HCT116 (cell line): Measurements from ENCODE around the gene WIPF3. TPM values are rescaled to one million over a fixed set of nuclear protein-coding genes. Genes with fewer than 3 reads are reported as not detected.

ENCODE experiments used
- ATAC-seq: fragments of 200-7000 bp; cut with Tn5 transposase; 2 replicates; pipeline ENCODE4 v1.9.1; 2020; ENCODE audit warnings: mild to moderate bottlenecking, moderate library complexity
- BruUV-seq: library from RNA; stranded (reverse); fragments of 400-500 nt; replicated peaks from 2 replicates; lab custom pipeline; 2021; lab: Mats Ljungman, UMichigan
- CTCF ChIA-PET: fragments of 300-600 bp; sonication (Branson Sonifier 250); formaldehyde crosslinking; loops from one replicate; lab custom pipeline; 2021; ENCODE audit warnings: antibody characterized with exemption; lab: Charles Lee
- POLR2A ChIA-PET: fragments of 300-600, 350-600 bp; sonication (Branson Sonifier 250); formaldehyde crosslinking; loops from one replicate; lab custom pipeline; 2021; ENCODE audit warnings: antibody characterized with exemption; lab: Charles Lee
- RAD21 ChIA-PET, 2 experiments: fragments of 300-600 bp; sonication (Branson Sonifier 250); formaldehyde crosslinking; loops; one replicate each; lab custom pipeline; 2023; ENCODE audit warnings: low total read pairs in 2 of 2; ENCODE audit not compliant: uncharacterized antibody in 2 of 2, unreplicated experiment in 2 of 2, low non-redundant PET in 1 of 2; lab: Charles Lee
- DNase-seq: peaks from one replicate; pipeline ENCODE4 v3.0.0-alpha.2; 2010; ENCODE audit warnings: low read depth, low spot score
- H2AFZ ChIP-seq: fragments of 200-600 bp; shearing (Covaris generic), sonication (generic); 2 replicates; pipeline ENCODE4 v1.6.1; 2017; ENCODE audit warnings: low read depth, mixed run types, mixed read lengths, antibody characterized with exemption, low read length; ENCODE audit not compliant: poor library complexity, severe bottlenecking
- H3K27ac ChIP-seq: 2 replicates; pipeline ENCODE4 v1.5.1; 2012; ENCODE audit warnings: low read depth, low read length
- H3K27me3 ChIP-seq: fragments of 200-600 bp; sonication (generic); 2 replicates; pipeline ENCODE4 v1.6.1; 2016; ENCODE audit warnings: mixed run types, low read length, mixed read lengths; ENCODE audit not compliant: insufficient read depth
- H3K36me3 ChIP-seq, 2 experiments: fragments of 200-500 bp in 1 of 2; fragments of 200-600 bp in 1 of 2; sonication (Bioruptor generic) in 1 of 2; sonication (generic) in 1 of 2; 2 replicates each; pipeline versions ENCODE4 v1.5.1 to v1.6.1; 2014 to 2016; ENCODE audit warnings: low read length in 2 of 2, inconsistent platforms in 1 of 2, mixed read lengths in 1 of 2, mixed run types in 1 of 2; ENCODE audit not compliant: insufficient read depth in 2 of 2, control insufficient read depth in 1 of 2
- H3K4me1 ChIP-seq, 2 experiments: fragments of 200-600 bp in 1 of 2; sonication (generic) in 1 of 2; 2 replicates each; pipeline versions ENCODE4 v1.5.1 to v1.6.1; 2012 to 2017; ENCODE audit warnings: low read length in 2 of 2, inconsistent platforms in 1 of 2, mild to moderate bottlenecking in 1 of 2, mixed read lengths in 1 of 2, mixed run types in 1 of 2, moderate library complexity in 1 of 2; ENCODE audit not compliant: insufficient read depth in 2 of 2, control insufficient read depth in 1 of 2
- H3K4me2 ChIP-seq: fragments of 200-600 bp; sonication (generic); 2 replicates; pipeline ENCODE4 v1.6.1; 2017; ENCODE audit warnings: mixed run types, low read length, mixed read lengths
- H3K4me3 ChIP-seq, 2 experiments: fragments of 200-600 bp in 1 of 2; sonication (generic) in 1 of 2; replicated peaks in 1 of 2; 2 replicates each; pipeline ENCODE4 v1.5.1; 2011 to 2016; ENCODE audit warnings: low read length in 2 of 2, control low read depth in 1 of 2, low read depth in 1 of 2, mild to moderate bottlenecking in 1 of 2, mixed read lengths in 1 of 2, mixed run types in 1 of 2
- H3K79me2 ChIP-seq: fragments of 200-600 bp; sonication (generic); 2 replicates; pipeline ENCODE4 v1.6.1; 2017; ENCODE audit warnings: mild to moderate bottlenecking, mixed run types, low read length, moderate library complexity, mixed read lengths; ENCODE audit not compliant: insufficient read depth
- H3K9ac ChIP-seq: fragments of 200-600 bp; sonication (generic); 2 replicates; pipeline ENCODE4 v1.6.1; 2016; ENCODE audit warnings: low read length, mixed read lengths
- H3K9me2 ChIP-seq: fragments of 200-600 bp; sonication (generic), shearing (Covaris generic); 2 replicates; pipeline ENCODE4 v1.6.1; 2017; ENCODE audit warnings: mixed run types, mild to moderate bottlenecking, moderate library complexity; ENCODE audit not compliant: insufficient read depth
- H3K9me3 ChIP-seq, 2 experiments: fragments of 200-500 bp in 1 of 2; fragments of 200-600 bp in 1 of 2; sonication (Bioruptor generic) in 1 of 2; sonication (generic) in 1 of 2; 2 replicates each; pipeline ENCODE4 v1.6.1; 2014 to 2017; ENCODE audit warnings: low read length in 2 of 2, mixed read lengths in 2 of 2, inconsistent platforms in 1 of 2, low read depth in 1 of 2, mild to moderate bottlenecking in 1 of 2, mixed run types in 1 of 2, moderate library complexity in 1 of 2; ENCODE audit not compliant: control insufficient read depth in 1 of 2, insufficient read depth in 1 of 2
- H4K20me1 ChIP-seq: fragments of 200-600 bp; sonication (generic), shearing (Covaris generic); 2 replicates; pipeline ENCODE4 v1.6.1; 2017; ENCODE audit warnings: mixed run types, mild to moderate bottlenecking, moderate library complexity; ENCODE audit not compliant: insufficient read depth
- ATF3 ChIP-seq: IDR thresholded peaks from 2 replicates; pipeline ENCODE4 v1.6.1; 2012
- CBX3 ChIP-seq: IDR thresholded peaks from 2 replicates; pipeline ENCODE4 v1.6.1; 2012; ENCODE audit warnings: low read depth
- CEBPB ChIP-seq: IDR thresholded peaks from 2 replicates; pipeline ENCODE4 v1.6.1; 2012; ENCODE audit warnings: low read depth
- CTCF ChIP-seq, 3 experiments: fragments of 200-600 bp in 1 of 3; sonication (generic) in 1 of 3; IDR thresholded peaks in 2 of 3; conservative IDR thresholded peaks in 1 of 3; 2 replicates each; pipeline ENCODE4 v1.5.1; 2012 to 2017; ENCODE audit warnings: low read depth in 2 of 3, low read length in 2 of 3, antibody characterized with exemption in 1 of 3, borderline replicate concordance in 1 of 3, control low read depth in 1 of 3, mild to moderate bottlenecking in 1 of 3, mixed read lengths in 1 of 3, mixed run types in 1 of 3, moderate library complexity in 1 of 3; ENCODE audit not compliant: insufficient read depth in 1 of 3
- EGR1 ChIP-seq: IDR thresholded peaks from 2 replicates; pipeline ENCODE4 v1.6.1; 2012; ENCODE audit warnings: low read depth
- ELF1 ChIP-seq: IDR thresholded peaks from 2 replicates; pipeline ENCODE4 v1.6.1; 2012; ENCODE audit warnings: low read depth, borderline replicate concordance
- EZH2 ChIP-seq: fragments of 200-600 bp; sonication (generic); IDR thresholded peaks from 2 replicates; pipeline ENCODE4 v1.6.1; 2017; ENCODE audit warnings: antibody characterized with exemption, mixed run types
- EZH2phosphoT487 ChIP-seq: fragments of 200-600 bp; IDR thresholded peaks from 2 replicates; pipeline ENCODE4 v1.6.1; 2018; ENCODE audit warnings: antibody characterized with exemption, borderline replicate concordance
- JUND ChIP-seq: IDR thresholded peaks from 2 replicates; pipeline ENCODE4 v1.6.1; 2012
- POLR2A ChIP-seq: IDR thresholded peaks from 2 replicates; pipeline ENCODE4 v1.7.0; 2011; ENCODE audit warnings: borderline replicate concordance; ENCODE audit not compliant: insufficient read depth, insufficient read length; ENCODE audit errors: extremely low read depth
- POLR2AphosphoS5 ChIP-seq: IDR thresholded peaks from 2 replicates; pipeline ENCODE4 v1.6.1; 2011; ENCODE audit warnings: mild to moderate bottlenecking, low read depth, low read length, moderate library complexity
- REST ChIP-seq: IDR thresholded peaks from 2 replicates; pipeline ENCODE4 v1.6.1; 2012; ENCODE audit warnings: low read depth
- SRF ChIP-seq: IDR thresholded peaks from 2 replicates; pipeline ENCODE4 v1.6.1; 2012; ENCODE audit warnings: low read depth
- TCF7L2 ChIP-seq: IDR thresholded peaks from 2 replicates; pipeline ENCODE4 v1.7.0; 2011; ENCODE audit warnings: borderline replicate concordance, inconsistent platforms; ENCODE audit not compliant: insufficient read depth, insufficient read length; ENCODE audit errors: extremely low read depth
- YY1 ChIP-seq: IDR thresholded peaks from 2 replicates; pipeline ENCODE4 v1.6.1; 2011; ENCODE audit warnings: low read length, low read depth, moderate library complexity, mild to moderate bottlenecking; ENCODE audit not compliant: insufficient replicate concordance; ENCODE audit errors: extremely low read depth
- ZBTB33 ChIP-seq: IDR thresholded peaks from 2 replicates; pipeline ENCODE4 v1.6.1; 2011; ENCODE audit warnings: mild to moderate bottlenecking, low read length, moderate library complexity; ENCODE audit not compliant: insufficient replicate concordance; ENCODE audit errors: extremely low read depth
- ZNF274 ChIP-seq: fragments of 200-500 bp; sonication (Bioruptor generic); IDR thresholded peaks from 2 replicates; pipeline ENCODE4 v1.6.1; 2014; ENCODE audit warnings: mild to moderate bottlenecking, low read depth, low read length, inconsistent platforms
- intact Hi-C: fragments of 100-400 bp; cut with micrococcal nuclease; formaldehyde crosslinking; loops from 2 replicates; pipeline ENCODE4 v1.10.0; 2022
- total RNA-seq: library from RNA; stranded (reverse); gene quantifications from one replicate; pipeline ENCODE4 v1.2.1, GENCODE V29; 2021; ENCODE audit not compliant: unreplicated experiment

WIPF3 gene
- total RNA-seq, 1 experiment from 2014 or later = 8.6 TPM

GRCh38 chr7:29812185-29812876 is 6.0 kb downstream of the WIPF3 start:
- no peak for ATAC-seq
- Histone ChIP-seq H3K4me1 (peaks cover 9 to 10% of the 10 kb centered on the region in 2 experiments; a peak in 3 of 4 replicates), H3K9me3 (no peaks in the 10 kb centered on the region), H3K9me2 (no peaks in the 10 kb centered on the region), H3K9ac (no peak overlapping the region), H3K4me2 (no peak overlapping the region), H3K27ac (no peak overlapping the region), H3K4me3 (no peak overlapping the region), H3K79me2 (no peaks in the 10 kb centered on the region), H3K36me3 (no peaks in the 10 kb centered on the region), H4K20me1 (no peaks in the 10 kb centered on the region), H2AFZ (no peak overlapping the region), H3K27me3 (no peaks in the 10 kb centered on the region)
- no peak for DNase-seq
- no TSS peak for BruUV-seq
- POLR2A ChIA-PET = interaction anchor here (1.2 kb wide), 1 partner anchor 10 kb away, joined by 3 read pairs; no protein-coding TSS in a partner anchor
- TF ChIP-seq REST = no peak
- TF ChIP-seq POLR2A = no peak
- TF ChIP-seq CEBPB = no peak
- no peak for TF ChIP-seq ATF3
- no peak for TF ChIP-seq CTCF (IDR thresholded peaks at IDR 0.05 in 2 of 3, conservative IDR thresholded peaks at IDR 0.05 in 1 of 3; ENCODE audit: borderline replicate concordance in 1 of 3, insufficient read depth in 1 of 3, low read depth in 2 of 3, low read length in 2 of 3)
- TF ChIP-seq EZH2 = no peak
- no peak for TF ChIP-seq POLR2AphosphoS5
- TF ChIP-seq CBX3 = no peak
- no peak for TF ChIP-seq EZH2phosphoT487
- no peak for TF ChIP-seq ZBTB33
- TF ChIP-seq JUND = no peak
- TF ChIP-seq ELF1 = no peak
- no peak for TF ChIP-seq TCF7L2
- no peak for TF ChIP-seq YY1
- no peak for TF ChIP-seq EGR1
- no peak for TF ChIP-seq ZNF274
- no peak for TF ChIP-seq SRF
- intact Hi-C loops = no loop called here
- CTCF ChIA-PET = no interaction called here
- RAD21 ChIA-PET = no interaction called here
